Measurements from ENCODE around the gene PDLIM1. TPM values are rescaled to one million over a fixed set of nuclear protein-coding genes. Genes with fewer than 3 reads are reported as not detected.

Gene PDLIM1
- total RNA-seq, 1 donor from 2014 or later = 54.7 TPM

GRCh38 chr10:95264227-95265051, 26.4 kb downstream of the PDLIM1 start:
- DNase-seq (ENCODE audit: low read depth) = no peak
- no peak for TF ChIP-seq CTCF (IDR thresholded peaks at IDR 0.05; ENCODE audit: insufficient read depth, low read length, poor library complexity, severe bottlenecking)
- Histone ChIP-seq H3K4me3 (ENCODE audit: low read depth, low read length) (no peak overlapping the region), H3K36me3 (ENCODE audit: control insufficient read depth, insufficient read depth, low read length) (no peaks in the 10 kb centered on the region), H3K27me3 (ENCODE audit: control insufficient read depth, insufficient read depth, low read length) (no peaks in the 10 kb centered on the region)

- Histone ChIP-seq H3K4me3 (ENCODE audit: low read depth, low read length) (no peak overlapping the region), H3K36me3 (ENCODE audit: control insufficient read depth, insufficient read depth, low read length) (no peaks in the 10 kb centered on the region), H3K27me3 (ENCODE audit: control insufficient read depth, insufficient read depth, low read length) (no peaks in the 10 kb centered on the region)
- no peak for TF ChIP-seq CTCF (IDR thresholded peaks at IDR 0.05; ENCODE audit: insufficient read depth, low read length, poor library complexity, severe bottlenecking)
- no peak for DNase-seq (ENCODE audit: low read depth)
These were observed 27.0 kb downstream of the PDLIM1 start for GRCh38 chr10:95263864-95264226.

GRCh38 chr10:95262763-95263518, 27.9 kb downstream of the PDLIM1 start:
- no peak for TF ChIP-seq CTCF (IDR thresholded peaks at IDR 0.05; ENCODE audit: insufficient read depth, low read length, poor library complexity, severe bottlenecking)
- Histone ChIP-seq H3K36me3 (ENCODE audit: control insufficient read depth, insufficient read depth, low read length) (no peaks in the 10 kb centered on the region), H3K4me3 (ENCODE audit: low read depth, low read length) (no peak overlapping the region), H3K27me3 (ENCODE audit: control insufficient read depth, insufficient read depth, low read length) (no peaks in the 10 kb centered on the region)
- DNase-seq (ENCODE audit: low read depth) = no peak

- no peaks in the 10 kb centered on the region for H3K36me3 ChIP-seq (ENCODE audit: control insufficient read depth, insufficient read depth, low read length)
- no peak overlapping the region for H3K4me3 ChIP-seq (ENCODE audit: low read depth, low read length)
- no peaks in the 10 kb centered on the region for H3K27me3 ChIP-seq (ENCODE audit: control insufficient read depth, insufficient read depth, low read length)
- DNase-seq (ENCODE audit: low read depth) = no peak
- TF ChIP-seq CTCF (IDR thresholded peaks at IDR 0.05; ENCODE audit: insufficient read depth, low read length, poor library complexity, severe bottlenecking) = no peak
These were observed 28.9 kb downstream of the PDLIM1 start for GRCh38 chr10:95261926-95262325.

GRCh38 chr10:95260909-95261552, 29.8 kb downstream of the PDLIM1 start:
- Histone ChIP-seq H3K27me3 (ENCODE audit: control insufficient read depth, insufficient read depth, low read length) (no peaks in the 10 kb centered on the region), H3K36me3 (ENCODE audit: control insufficient read depth, insufficient read depth, low read length) (no peaks in the 10 kb centered on the region), H3K4me3 (ENCODE audit: low read depth, low read length) (no peak overlapping the region)
- no peak for DNase-seq (ENCODE audit: low read depth)
- TF ChIP-seq CTCF (IDR thresholded peaks at IDR 0.05; ENCODE audit: insufficient read depth, low read length, poor library complexity, severe bottlenecking) = no peak
